22Rv1 (cell line): ENCODE measurements around the gene F9.

Experiments
- H3K27ac ChIP-seq: fragments of 450-650 bp; 2 replicates; pipeline ENCODE4 v1.5.1; 2017
- ZFX ChIP-seq: fragments of 450-650 bp; IDR thresholded peaks from 2 replicates; pipeline ENCODE4 v1.6.1; 2017; ENCODE audit warnings: antibody characterized with exemption, borderline replicate concordance
- TF ChIP-seq, protein P1 (sequence below): fragments of 450-650 bp; IDR thresholded peaks from 2 replicates; pipeline ENCODE4 v1.5.1; 2017; ENCODE audit warnings: mild to moderate bottlenecking

Gene F9

GRCh38 chrX:139532834-139533233 lies 2.3 kb downstream of the F9 start:
- no peak overlapping the region for H3K27ac ChIP-seq
- TF ChIP-seq, protein P1, sequence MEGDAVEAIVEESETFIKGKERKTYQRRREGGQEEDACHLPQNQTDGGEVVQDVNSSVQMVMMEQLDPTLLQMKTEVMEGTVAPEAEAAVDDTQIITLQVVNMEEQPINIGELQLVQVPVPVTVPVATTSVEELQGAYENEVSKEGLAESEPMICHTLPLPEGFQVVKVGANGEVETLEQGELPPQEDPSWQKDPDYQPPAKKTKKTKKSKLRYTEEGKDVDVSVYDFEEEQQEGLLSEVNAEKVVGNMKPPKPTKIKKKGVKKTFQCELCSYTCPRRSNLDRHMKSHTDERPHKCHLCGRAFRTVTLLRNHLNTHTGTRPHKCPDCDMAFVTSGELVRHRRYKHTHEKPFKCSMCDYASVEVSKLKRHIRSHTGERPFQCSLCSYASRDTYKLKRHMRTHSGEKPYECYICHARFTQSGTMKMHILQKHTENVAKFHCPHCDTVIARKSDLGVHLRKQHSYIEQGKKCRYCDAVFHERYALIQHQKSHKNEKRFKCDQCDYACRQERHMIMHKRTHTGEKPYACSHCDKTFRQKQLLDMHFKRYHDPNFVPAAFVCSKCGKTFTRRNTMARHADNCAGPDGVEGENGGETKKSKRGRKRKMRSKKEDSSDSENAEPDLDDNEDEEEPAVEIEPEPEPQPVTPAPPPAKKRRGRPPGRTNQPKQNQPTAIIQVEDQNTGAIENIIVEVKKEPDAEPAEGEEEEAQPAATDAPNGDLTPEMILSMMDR, result no peak
- no peak for TF ChIP-seq ZFX

DNA sequence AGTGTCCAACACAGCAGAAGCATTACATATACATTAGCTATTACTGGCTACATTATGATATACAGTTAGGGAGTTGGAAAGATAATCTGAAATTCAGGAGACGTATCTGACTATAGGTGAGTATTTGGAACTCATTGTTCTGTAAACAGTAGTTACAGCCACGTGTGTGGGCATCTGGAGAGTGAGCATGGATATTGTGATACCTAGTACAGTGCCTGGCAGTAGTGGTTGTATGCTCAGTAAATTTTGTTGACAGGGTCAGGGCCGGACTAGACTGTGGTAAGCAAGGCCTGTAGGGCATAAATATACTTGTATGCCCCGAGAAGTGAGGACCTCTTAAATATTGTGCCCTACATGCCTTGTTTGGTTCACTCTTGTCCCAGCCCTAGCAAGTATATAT lies 2.9 kb downstream of the F9 start:
- no peak for TF ChIP-seq ZFX
- TF ChIP-seq, protein P1, result no peak
- H3K27ac ChIP-seq, result no peak overlapping the region

- no peak overlapping the region for H3K27ac ChIP-seq
- TF ChIP-seq, protein P1, result no peak
- TF ChIP-seq ZFX, result no peak
Measured at GRCh38 chrX:139538907-139539790, 8.6 kb downstream of the F9 start.

GRCh38 chrX:139542652-139543051 lies 12.1 kb downstream of the F9 start:
- peak overlapping the region; percentile 78; the same call in 1 of the 2 replicates for H3K27ac ChIP-seq
- no peak for TF ChIP-seq ZFX
- TF ChIP-seq, protein P1, result no peak

GRCh38 chrX:139543920-139544319 lies 13.4 kb downstream of the F9 start:
- H3K27ac ChIP-seq, result peak overlapping the region; percentile 78
- TF ChIP-seq ZFX, result no peak
- TF ChIP-seq, protein P1, result no peak

- TF ChIP-seq, protein P1, result no peak
- no peak for TF ChIP-seq ZFX
- peak overlapping the region; percentile 78 for H3K27ac ChIP-seq
Measured at GRCh38 chrX:139544591-139544990, 14.1 kb downstream of the F9 start.

GRCh38 chrX:139554376-139554775 lies 23.8 kb downstream of the F9 start:
- no peak overlapping the region for H3K27ac ChIP-seq
- TF ChIP-seq ZFX, result no peak
- TF ChIP-seq, protein P1, result no peak
